Measurements from ENCODE around the gene C10orf71.

Gene C10orf71

DNA sequence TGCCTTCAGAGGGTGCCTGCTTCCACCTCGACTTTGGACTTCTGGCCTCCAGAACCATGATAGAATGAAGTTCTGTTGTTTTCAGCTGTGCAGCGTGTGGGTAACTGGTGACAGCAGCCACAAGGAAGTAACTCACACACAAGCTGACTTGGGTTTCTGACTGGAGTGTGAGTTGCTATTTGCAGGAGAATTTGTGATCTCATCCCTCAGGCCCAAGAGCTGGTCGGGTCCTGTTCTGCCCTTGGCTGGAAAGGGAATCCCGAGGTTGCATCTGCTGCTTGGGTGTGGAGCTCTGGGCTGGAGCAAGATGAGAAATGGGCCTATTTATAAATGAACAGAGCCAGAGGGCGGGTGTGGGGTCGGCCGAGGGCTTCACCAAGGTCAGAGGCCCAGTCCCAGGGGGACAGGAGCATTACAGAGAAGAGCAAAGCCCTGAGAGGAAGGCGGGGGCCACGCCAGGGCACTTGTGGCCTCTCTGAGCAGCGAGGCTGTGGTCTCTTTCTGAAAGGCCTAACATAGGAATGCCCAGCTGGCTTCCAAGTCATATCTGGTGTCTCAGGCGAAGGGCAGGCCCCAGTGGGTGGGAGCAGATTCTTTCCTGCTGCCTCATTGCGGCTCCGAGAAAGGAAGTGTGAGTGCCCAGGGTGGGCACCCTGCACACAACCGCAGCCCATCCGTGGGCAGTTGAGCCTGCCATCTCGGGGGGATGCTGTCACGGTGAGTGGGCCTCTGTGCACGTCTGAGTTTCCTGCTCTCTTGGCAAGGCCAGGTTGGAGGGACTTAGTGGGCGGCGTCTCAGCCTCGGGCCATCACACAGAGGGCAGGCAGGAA, 26.5 kb upstream of the C10orf71 start:
- no peak for DNase-seq

DNA sequence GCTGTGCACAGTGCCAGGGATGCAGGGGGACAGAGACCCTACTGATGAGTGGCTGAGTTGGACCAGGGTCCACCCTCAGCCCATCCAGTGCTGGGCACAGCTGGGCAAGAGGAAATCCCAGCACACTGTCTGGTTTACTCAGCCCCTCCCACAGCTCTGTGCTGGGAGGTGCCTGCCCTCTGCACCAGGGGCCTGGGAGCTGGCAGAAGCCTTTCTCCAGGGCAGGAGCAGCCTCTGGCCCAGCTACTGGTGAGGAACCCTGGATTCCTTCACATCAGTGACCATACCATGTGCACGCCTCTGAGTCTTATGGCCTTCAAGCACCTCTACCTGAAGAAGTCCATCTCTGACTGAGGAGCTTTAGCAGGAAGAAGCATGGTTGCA, 25.9 kb upstream of the C10orf71 start:
- DNase-seq, result no peak

DNA sequence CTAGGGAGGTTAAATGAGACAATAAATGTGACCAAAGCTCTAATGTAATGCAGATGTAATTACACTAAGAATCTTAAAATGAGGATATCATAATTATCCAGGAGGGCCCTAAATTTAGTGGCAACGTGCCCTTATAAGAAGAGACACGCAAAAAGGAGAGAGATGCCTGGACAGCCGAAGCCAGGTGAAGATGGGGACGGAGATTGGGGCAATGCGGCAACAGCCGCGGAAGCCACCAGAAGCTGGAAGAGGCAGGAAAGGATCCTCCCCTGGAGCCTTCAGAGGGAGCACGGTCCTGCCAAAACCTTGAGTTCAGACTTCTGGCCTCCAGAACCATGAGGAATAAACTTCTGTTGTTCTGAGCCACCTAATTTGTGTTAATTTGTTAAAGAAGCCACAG, 25.3 kb upstream of the C10orf71 start:
- DNase-seq, result no peak

DNA sequence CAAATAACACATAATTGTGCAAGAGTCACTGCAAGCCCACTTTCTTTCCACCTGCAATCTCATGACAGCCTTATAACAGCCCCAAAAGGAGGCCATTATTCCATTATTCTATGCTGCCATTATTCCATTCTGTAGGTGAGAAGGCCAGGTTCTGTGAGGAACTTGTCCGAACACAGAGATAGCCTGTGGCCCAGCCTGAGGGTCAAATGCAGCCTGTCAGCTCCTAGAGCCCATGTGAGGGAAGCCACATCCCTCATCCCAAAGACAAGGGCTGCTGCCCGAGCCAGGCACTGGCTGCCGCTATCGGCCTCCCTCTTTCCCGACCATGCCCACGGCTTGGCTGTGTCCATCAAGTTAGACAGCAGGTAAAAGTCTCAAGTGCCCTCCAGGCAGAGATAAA, 24.1 kb upstream of the C10orf71 start:
- DNase-seq, result no peak

DNA sequence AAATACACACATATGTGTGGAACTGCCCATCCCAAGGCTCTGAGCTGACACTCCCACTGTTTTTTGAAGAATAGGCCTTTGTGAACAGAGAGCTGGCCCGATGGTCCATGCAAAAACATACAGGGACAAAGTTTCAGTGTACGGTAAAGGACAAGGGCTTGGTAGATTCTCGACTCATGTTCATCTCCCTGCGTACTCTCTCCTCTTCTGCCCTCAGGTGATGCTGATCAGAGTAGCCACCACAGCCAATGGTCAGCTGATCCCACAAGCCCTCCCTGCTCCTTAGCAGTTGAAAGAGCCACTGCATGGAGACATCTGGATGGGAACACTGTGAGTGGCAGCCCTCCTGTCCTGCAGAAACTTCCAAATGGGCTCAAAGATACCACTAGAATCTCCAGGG, 23.1 kb upstream of the C10orf71 start:
- no peak for DNase-seq

DNA sequence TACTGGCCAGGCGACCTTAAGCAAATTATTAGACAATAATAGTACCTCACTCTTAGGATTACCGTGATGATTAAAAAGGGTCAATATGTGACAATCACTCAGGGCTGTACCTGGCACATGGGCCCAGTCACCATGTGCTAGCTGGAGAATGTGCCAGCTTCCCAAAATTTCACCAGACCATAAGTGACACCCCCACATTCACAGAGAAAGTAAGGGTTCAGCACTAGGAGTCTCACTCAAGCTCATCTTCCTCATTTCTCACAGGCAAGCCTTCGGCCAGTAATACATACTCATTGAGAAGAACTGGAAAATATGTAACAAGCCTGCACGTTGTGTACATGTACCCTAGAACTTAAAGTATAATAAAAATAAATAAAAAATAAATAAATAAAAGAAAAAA, 22.4 kb upstream of the C10orf71 start:
- no peak for DNase-seq

DNA sequence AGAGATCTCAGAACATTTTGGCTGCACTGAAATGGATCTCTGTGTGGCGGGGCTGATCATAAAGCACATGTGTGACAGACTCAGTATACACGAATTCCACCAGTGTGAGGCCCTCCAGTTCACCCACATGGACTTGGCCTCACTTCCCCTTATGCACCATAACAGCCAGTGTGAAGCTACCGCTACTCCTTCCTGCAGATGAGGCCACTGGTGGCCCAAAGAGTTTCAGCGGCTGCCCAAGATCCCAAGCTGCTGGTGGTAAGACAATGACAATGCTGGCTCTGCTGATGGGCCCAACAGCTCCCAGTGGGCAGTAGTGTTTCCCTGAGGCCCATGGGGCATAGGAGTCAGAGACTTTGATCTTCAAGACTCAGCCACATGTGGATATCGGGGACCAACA, 21.0 kb upstream of the C10orf71 start:
- DNase-seq, result no peak

DNA sequence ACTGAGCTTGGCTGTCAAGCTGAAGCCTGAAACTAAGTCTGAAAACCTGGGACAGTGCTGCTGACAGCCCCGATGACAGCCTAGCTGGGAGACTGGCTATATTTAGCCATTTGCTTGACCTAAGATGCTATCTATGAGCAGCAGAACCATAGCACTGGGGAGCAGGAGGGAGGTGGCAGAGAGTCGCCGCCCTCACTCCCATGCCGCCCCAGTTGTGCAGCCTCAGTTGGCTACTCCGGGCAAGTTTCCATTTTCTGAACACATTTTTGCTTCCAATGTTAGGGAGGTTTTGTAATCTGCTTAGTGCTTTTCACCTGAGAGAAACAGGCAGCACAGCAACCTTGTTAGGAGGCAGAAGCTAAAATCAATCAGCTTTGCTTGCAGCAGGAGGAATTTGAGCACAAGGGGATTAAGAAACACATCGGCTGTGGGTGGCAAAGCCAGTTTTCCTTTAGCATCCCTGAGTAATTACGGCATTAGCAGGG, 20.4 kb upstream of the C10orf71 start:
- no peak for DNase-seq

DNA sequence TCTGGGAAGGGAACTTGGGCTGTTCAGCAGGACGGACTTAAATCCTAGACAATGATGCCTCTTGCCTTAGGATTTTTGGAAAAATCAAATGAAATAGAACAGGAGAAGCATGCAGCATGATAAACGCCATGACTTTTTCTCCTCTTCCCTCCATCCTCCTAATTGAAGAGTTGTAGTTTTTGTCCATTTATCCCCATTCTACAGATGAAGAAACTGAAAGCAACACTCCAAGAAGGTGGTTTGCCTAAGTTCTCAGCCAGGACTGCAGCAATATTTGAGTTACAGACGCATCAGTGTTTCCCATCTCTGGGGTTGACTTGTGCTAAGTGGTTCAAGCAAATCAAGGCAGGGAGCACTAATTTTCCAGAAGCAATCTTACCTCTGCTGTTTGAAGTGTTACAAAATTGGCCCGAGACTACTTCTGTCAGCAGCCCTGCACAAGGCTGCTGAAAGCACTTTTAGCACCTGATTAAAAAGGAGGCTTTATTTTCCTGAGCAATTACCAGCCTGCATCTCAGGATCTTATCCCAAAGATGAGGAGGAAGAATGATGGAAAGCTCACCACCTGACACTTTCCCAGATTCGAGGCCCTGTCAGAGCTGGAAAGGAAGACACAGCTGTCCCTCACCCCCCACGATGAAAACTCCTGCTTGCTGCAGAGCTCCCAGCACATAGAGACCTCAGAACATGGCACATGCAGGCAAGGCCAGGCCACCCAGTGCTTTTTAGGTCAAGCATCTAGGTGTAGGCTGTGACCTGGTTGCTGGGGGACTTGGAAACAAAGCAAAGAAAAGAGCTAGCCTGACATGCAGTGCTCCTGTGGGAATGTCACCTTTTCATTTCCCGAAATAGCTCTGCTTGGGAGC, 19.7 kb upstream of the C10orf71 start:
- DNase-seq, result no peak

DNA sequence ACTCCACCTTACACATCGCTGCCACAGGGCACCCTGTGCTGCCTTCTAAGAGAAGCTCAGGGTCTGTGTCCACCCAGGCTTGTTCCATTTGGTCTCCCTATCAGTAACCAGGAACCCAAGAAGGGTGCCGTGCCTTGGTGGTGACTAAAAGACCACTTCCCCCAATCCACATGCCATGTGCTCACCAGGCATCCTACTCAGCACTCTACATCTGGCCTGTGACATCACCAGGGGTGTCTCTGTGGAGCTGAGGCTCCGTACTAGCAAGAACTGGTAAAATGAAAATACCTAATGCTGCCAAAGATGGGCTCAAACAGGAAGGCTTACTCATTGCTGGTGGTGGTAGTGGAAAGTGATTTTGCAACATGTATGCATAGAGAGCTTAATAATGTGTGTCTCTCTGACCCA, 19.0 kb upstream of the C10orf71 start:
- no peak for DNase-seq

DNA sequence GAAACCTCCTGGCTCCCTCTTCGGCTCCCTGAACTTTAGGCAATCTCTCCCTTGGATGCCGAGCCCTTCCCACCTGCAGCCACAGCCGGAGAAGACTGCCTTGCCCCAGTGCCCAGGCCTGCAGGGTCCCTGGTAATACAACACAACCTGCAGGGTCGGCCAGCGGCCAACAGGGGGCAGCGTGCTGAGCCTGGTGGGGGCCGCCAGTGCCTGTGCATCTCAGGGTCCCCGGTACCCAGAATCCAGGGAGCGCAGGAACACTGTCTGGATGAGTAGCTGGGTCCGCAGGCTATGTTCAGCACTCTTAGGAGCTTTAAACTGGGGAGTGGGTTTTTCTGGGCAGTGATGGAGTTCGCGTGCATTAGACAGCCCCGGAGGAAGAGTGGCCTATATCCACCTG, 17.5 kb upstream of the C10orf71 start:
- no peak for DNase-seq

DNA sequence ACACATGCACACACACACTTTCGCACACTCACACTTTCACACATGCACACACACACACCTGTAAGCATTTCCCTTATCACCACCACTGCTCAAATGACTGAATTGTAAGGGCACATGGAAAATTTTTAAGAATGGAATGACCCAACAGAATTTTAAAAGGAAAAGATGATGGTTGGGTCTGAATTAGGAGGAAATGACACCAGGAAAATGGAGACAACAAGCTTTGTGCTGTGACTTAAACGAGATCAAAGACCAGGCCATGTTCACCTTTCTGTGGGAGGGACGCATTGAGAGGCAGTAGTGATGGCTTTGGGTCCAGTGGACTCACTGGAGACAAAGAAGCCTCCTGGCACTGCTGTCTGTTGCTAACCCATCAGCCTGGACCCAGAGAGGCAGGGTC, 16.7 kb upstream of the C10orf71 start:
- no peak for DNase-seq

DNA sequence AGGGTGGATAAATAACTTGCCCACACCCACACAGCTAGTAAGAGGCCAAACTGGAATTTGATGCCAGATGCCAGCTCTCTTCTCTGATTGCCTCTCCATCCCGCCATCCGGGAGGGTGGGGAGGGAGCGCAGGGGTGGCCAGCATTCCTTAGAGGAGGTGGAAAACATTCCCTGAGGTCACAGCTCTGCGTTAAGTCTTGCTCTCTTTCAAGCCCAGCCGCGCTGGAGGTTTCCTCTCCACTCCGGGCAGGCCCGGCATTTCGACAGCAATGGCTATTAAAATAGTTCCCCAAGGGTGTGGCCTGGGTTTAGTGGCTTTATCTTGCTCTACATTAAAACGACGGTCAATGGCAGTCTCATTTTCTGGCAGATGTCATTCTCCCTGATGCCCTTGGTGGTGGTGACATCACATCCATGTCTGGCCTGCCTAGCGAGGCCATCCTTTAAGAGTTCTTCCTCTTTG, 16.1 kb upstream of the C10orf71 start:
- DNase-seq, result no peak

DNA sequence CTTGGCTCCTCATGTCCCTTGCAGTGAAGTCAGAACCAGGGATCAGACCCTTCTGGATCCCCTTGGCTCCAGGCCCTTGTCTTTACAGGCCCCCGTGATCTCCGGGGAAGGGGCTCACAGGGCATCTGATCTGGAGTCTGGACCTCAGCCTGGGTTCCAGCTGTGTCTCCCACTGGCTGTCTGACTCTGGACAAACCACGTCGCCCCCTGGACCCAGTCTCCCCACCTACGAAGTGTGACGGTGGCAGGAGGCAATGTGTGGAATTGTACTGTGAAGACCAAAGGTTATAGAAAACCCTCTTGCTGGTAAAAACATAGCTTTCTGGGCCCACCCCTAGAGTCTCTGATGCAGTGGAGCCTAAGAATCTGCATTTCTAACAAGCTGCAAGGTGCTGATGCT, 15.5 kb upstream of the C10orf71 start:
- no peak for DNase-seq

DNA sequence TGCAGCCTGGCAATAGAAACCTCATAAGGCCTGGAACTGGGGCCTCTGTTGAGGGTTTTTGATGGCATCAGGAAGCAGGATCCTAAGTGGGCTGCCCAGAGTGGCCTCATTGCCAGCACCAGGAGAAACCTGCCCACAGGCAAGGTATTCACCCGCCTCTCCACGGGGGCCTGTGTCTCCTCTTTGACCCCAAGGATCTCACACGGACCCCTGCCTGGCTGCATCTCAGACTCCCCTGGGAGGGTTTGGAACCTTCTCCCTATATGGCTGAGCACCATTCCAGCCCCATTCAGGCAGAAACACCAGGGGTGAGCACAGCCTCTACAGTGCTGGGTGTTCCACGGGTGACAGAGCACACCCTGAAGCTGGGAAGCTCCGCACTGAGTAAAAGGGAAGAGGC, 14.6 kb upstream of the C10orf71 start:
- no peak for DNase-seq

DNA sequence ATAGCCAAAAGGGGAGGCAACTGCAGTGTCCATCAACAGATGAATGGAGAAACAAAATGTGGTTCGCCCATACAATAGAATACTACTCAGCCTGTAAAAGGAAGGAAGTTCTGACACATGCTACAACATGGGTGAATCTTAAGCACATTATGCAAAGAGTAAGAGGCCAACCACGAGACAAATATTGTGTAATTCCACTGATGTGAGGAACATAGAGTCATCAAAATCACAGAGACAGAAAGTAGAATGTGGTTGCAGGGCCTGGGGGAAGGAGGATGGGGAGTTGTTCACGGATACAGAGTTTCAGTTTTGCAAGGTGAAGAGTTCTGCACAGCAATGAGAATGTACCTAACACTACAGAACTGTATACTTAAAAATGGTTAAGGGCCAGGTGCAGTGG, 13.7 kb upstream of the C10orf71 start:
- no peak for DNase-seq

DNA sequence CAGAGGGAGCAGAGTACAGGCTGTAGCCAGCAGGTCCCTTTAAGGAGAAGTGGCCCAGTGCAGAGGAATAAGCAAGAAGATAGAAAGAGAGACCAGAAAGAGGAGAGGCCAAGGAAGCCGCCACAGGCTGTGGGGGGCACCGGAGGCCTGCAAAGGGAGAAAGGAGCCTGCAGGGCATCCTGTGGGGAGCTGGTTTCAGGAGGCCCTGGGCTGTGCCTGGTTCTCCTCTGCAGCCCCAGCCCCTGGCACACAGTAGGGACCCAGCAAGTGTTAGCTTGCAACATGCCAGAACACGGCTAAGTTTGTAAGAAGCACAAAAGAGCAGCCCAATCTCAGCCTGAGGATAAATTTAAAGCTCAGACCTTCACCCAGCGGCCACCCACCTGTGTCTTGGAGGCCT, 12.3 kb upstream of the C10orf71 start:
- no peak for DNase-seq

DNA sequence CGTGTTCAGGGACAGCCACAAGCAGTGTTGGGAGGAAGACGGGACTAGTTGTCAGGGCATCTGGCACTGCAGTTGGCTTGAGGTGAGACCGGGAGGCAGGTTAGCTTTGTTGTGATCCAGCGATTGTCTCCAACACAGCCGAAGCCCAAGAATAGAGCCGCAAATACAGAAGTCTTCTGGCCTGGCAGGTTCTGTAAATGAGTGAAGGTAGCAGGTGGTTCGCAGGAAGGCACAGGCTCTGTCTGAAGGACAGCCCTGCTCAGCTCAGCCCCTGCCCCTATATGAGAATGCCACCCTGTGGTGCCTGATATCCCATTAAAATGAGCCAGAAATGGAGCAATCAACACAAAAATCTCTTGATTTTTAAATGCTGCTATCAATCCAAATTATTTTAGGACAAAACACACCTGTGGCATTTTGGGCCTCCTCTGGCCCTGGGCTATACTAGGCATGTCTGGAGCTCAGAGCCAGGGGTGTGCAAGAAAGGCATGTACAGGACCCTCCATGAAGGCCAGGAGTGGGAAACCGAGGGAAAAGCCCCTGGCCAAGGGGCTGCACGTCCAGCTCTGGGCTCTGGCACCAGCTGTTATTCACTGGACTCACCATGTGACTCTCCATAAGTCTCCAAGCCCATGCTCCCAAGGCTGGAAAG, 11.2 kb upstream of the C10orf71 start:
- no peak for DNase-seq

DNA sequence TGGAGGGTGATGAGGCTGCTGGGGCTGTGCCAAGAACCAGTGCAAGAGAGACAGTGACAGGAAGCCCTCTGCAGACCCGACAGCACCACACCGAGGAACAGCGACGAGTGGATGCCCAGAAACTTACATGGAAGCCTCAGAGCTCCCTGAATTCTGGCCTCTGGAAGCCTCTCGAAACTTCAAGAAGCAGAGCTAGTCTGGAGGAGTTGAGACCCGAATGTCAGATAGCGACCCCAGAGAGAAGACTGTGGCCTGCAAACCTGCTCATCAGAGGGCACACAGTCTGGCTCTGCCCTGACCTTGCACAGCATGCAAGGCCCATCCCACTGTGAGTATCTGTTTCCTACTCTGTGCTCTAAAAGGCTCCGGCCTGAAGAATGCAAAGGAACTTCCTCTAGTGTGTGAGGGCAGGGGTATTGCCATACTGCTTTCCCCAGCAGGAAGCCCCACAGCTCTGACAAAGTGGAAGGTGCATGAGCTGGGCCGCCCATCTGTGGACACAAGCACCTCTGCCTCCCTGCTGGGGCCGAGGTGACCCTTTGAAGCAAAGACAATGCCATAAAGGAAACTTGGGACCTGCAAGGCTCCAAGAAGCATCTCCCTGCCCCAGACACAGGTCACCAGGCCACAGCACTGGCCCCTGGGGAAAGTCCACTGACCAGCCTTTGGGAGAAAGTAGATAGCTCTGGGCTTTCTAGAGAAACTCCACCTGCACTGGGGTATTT, 10.5 kb upstream of the C10orf71 start:
- DNase-seq, result no peak

DNA sequence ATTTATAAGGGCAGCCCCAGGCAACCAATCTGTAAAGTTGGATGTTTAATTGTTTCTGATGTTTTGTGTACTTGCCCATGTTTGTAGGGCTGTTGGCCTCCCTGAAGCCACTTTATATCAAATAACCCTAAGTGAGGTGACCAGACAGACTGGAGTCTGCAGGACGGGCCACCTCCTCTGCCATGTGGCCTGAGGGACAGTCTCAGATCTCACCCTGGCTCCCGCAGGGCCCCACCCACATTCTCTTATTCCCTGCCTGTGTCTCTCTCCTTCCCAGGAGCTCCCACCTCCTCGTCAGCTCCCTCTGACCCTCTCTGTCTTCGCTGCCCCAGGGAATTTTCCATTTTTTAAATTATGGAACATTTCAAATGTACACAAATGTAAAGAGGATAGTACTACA, 9.5 kb upstream of the C10orf71 start:
- DNase-seq, result no peak

DNA sequence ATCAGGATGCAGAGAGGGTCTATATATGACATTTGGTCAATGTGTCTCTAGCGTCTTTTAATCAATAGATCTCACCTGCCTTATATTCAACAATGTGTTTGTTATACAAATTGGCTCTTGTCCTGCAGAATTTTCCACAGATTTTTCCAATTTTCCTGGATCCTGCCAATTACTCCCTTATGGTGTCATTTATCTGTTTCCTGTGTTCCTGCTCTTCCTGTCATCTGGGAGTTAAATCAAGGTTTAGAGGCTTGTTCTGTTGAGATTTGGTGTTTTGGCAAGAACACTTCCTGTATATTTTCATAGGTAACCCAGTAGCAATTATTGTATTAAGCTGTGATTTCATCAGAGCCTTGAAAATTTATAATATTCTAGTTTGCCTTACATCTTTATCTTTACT, 8.8 kb upstream of the C10orf71 start:
- DNase-seq, result no peak
